ENCODE measurements around the gene EFNA5. TPM values are rescaled to one million over a fixed set of nuclear protein-coding genes. Genes with fewer than 3 reads are reported as not detected.

EFNA5 gene
- total RNA-seq, 1 experiment from 2014 or later, result 0.22 TPM

DNA sequence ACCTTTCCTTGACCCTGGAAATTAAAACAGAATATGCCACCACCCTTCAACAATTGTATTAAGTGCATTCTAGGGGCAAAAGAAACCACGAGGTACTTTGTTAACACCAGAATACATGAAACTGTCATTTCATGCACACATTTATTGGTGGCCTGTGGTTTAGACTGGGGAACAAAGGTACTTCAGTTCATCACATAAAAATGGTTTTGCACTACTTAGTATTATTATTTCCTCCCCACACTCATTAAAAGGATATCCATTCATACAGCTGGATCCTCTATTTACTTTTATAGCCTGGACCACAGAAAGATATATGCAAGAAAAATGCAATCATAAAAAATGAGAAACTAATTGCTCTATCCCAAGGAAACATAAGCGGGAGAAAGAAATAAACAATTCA lies 230.9 kb downstream of the EFNA5 start (continued):
- TF ChIP-seq EGR1 (IDR thresholded peaks at IDR 0.05; ENCODE audit: low read depth) (no peak), RAD21 (IDR thresholded peaks at IDR 0.05; ENCODE audit: low read depth) (no peak), EZH2phosphoT487 (IDR thresholded peaks at IDR 0.05; ENCODE audit: borderline replicate concordance) (no peak), JUND (IDR thresholded peaks at IDR 0.05) (no peak), ZNF274 (IDR thresholded peaks at IDR 0.05; ENCODE audit: low read depth, low read length) (no peak), SRF (IDR thresholded peaks at IDR 0.05; ENCODE audit: low read depth) (no peak), EZH2 (IDR thresholded peaks at IDR 0.05) (no peak), CBX3 (IDR thresholded peaks at IDR 0.05; ENCODE audit: low read depth) (no peak), FOSL1 (IDR thresholded peaks at IDR 0.05; ENCODE audit: low read depth) (no peak), ZFX (IDR thresholded peaks at IDR 0.05) (no peak)
- TF ChIP-seq, protein P1, sequence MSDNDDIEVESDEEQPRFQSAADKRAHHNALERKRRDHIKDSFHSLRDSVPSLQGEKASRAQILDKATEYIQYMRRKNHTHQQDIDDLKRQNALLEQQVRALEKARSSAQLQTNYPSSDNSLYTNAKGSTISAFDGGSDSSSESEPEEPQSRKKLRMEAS (IDR thresholded peaks at IDR 0.05), result no peak
- TF ChIP-seq, protein P2, sequence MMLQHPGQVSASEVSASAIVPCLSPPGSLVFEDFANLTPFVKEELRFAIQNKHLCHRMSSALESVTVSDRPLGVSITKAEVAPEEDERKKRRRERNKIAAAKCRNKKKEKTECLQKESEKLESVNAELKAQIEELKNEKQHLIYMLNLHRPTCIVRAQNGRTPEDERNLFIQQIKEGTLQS (IDR thresholded peaks at IDR 0.05), result no peak
- TF ChIP-seq, protein P3, sequence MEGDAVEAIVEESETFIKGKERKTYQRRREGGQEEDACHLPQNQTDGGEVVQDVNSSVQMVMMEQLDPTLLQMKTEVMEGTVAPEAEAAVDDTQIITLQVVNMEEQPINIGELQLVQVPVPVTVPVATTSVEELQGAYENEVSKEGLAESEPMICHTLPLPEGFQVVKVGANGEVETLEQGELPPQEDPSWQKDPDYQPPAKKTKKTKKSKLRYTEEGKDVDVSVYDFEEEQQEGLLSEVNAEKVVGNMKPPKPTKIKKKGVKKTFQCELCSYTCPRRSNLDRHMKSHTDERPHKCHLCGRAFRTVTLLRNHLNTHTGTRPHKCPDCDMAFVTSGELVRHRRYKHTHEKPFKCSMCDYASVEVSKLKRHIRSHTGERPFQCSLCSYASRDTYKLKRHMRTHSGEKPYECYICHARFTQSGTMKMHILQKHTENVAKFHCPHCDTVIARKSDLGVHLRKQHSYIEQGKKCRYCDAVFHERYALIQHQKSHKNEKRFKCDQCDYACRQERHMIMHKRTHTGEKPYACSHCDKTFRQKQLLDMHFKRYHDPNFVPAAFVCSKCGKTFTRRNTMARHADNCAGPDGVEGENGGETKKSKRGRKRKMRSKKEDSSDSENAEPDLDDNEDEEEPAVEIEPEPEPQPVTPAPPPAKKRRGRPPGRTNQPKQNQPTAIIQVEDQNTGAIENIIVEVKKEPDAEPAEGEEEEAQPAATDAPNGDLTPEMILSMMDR (IDR thresholded peaks at IDR 0.05 in 2 of 3, conservative IDR thresholded peaks at IDR 0.05 in 1 of 3; ENCODE audit: borderline replicate concordance in 1 of 3, insufficient read depth in 1 of 3, low read depth in 2 of 3, low read length in 2 of 3), result no peak

DNA sequence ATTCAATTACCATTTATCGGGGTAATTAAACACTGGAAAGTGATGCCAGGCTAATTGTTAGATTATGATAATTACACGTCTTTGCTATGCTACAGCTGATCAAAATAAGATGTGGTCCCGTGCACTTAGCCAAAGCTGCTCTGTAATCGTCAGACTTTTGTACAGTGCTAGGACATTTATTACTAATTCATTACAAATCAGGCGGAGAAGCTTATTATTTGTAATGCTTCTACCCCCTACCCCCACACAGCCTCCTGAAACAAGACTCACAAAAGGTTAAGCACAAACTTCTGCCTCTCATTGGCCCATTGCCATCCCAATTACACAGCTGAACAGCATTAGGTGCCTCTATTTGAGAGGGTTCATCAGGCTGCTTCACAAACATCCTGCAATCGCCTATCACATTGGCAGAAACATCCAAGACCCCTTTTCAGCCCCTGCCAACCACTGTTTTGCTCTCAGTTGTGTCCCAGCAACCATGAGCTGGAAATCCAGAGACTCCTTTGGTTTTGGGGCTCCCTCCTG lies 232.7 kb downstream of the EFNA5 start:
- Histone ChIP-seq H3K27me3 (ENCODE audit: insufficient read depth, low read length) (no peaks in the 10 kb centered on the region), H3K4me2 (ENCODE audit: low read length) (no peak overlapping the region), H3K4me1 (ENCODE audit: control insufficient read depth in 1 of 2, insufficient read depth in 2 of 2, low read length in 2 of 2) (no peaks in the 10 kb centered on the region), H3K9ac (ENCODE audit: low read length) (no peak overlapping the region), H4K20me1 (ENCODE audit: insufficient read depth) (no peaks in the 10 kb centered on the region), H3K9me3 (ENCODE audit: control insufficient read depth in 1 of 2, insufficient read depth in 1 of 2, low read depth in 1 of 2, low read length in 2 of 2) (no peaks in the 10 kb centered on the region), H3K4me3 (replicated peaks in 1 of 2; ENCODE audit: low read depth in 1 of 2, low read length in 2 of 2) (no peak overlapping the region), H3K36me3 (ENCODE audit: control insufficient read depth in 1 of 2, insufficient read depth in 2 of 2, low read length in 2 of 2) (no peaks in the 10 kb centered on the region), H2AFZ (ENCODE audit: low read depth, low read length, poor library complexity, severe bottlenecking) (no peak overlapping the region), H3K9me2 (ENCODE audit: insufficient read depth) (no peaks in the 10 kb centered on the region), H3K27ac (ENCODE audit: low read depth, low read length) (no peak overlapping the region), H3K79me2 (ENCODE audit: insufficient read depth, low read length) (no peaks in the 10 kb centered on the region)
- POLR2A ChIA-PET, result no interaction called here
- RAD21 ChIA-PET (ENCODE audit: low non-redundant PET in 1 of 2, low total read pairs in 2 of 2, uncharacterized antibody in 2 of 2, unreplicated experiment in 2 of 2), result no interaction called here
- ATAC-seq (no peak), DNase-seq (ENCODE audit: low read depth, low spot score) (no peak)
- BruUV-seq (replicated peaks), result no TSS peak
- TF ChIP-seq SIN3A (IDR thresholded peaks at IDR 0.05; ENCODE audit: low read depth) (no peak), FOSL1 (IDR thresholded peaks at IDR 0.05; ENCODE audit: low read depth) (no peak), POLR2AphosphoS5 (IDR thresholded peaks at IDR 0.05; ENCODE audit: low read depth, low read length) (no peak), CBX3 (IDR thresholded peaks at IDR 0.05; ENCODE audit: low read depth) (no peak), TCF7L2 (IDR thresholded peaks at IDR 0.05; ENCODE audit: borderline replicate concordance, extremely low read depth, insufficient read depth, insufficient read length) (no peak), JUND (IDR thresholded peaks at IDR 0.05) (no peak), POLR2A (IDR thresholded peaks at IDR 0.05; ENCODE audit: borderline replicate concordance, extremely low read depth, insufficient read depth, insufficient read length) (no peak), SRF (IDR thresholded peaks at IDR 0.05; ENCODE audit: low read depth) (no peak), CEBPB (IDR thresholded peaks at IDR 0.05; ENCODE audit: low read depth) (no peak)
- TF ChIP-seq, protein P2 (IDR thresholded peaks at IDR 0.05), result no peak
- TF ChIP-seq, protein P4, sequence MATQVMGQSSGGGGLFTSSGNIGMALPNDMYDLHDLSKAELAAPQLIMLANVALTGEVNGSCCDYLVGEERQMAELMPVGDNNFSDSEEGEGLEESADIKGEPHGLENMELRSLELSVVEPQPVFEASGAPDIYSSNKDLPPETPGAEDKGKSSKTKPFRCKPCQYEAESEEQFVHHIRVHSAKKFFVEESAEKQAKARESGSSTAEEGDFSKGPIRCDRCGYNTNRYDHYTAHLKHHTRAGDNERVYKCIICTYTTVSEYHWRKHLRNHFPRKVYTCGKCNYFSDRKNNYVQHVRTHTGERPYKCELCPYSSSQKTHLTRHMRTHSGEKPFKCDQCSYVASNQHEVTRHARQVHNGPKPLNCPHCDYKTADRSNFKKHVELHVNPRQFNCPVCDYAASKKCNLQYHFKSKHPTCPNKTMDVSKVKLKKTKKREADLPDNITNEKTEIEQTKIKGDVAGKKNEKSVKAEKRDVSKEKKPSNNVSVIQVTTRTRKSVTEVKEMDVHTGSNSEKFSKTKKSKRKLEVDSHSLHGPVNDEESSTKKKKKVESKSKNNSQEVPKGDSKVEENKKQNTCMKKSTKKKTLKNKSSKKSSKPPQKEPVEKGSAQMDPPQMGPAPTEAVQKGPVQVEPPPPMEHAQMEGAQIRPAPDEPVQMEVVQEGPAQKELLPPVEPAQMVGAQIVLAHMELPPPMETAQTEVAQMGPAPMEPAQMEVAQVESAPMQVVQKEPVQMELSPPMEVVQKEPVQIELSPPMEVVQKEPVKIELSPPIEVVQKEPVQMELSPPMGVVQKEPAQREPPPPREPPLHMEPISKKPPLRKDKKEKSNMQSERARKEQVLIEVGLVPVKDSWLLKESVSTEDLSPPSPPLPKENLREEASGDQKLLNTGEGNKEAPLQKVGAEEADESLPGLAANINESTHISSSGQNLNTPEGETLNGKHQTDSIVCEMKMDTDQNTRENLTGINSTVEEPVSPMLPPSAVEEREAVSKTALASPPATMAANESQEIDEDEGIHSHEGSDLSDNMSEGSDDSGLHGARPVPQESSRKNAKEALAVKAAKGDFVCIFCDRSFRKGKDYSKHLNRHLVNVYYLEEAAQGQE (IDR thresholded peaks at IDR 0.05; ENCODE audit: low read depth), result no peak
- TF ChIP-seq, protein P1 (IDR thresholded peaks at IDR 0.05), result no peak
- intact Hi-C loops (cut with micrococcal nuclease), result no loop called here
- CTCF ChIA-PET, result no interaction called here
